ENCODE data around the gene APPL2.
"Not testable (repeated sequence)": the region's sequence is repeated elsewhere in the genome, so short reads cannot be mapped to it uniquely, and the experiment has no call there.

Gene APPL2

GRCh38 chr12:105257321-105257728, 21.4 kb upstream of the APPL2 start:
- in situ Hi-C loops (cut with MboI; ENCODE audit: low sequenced_read_pairs), result no loop called here

- in situ Hi-C loops (cut with MboI; ENCODE audit: low sequenced_read_pairs), result no loop called here
Observed at GRCh38 chr12:105256921-105257320, 20.9 kb upstream of the APPL2 start.

- in situ Hi-C loops (cut with MboI; ENCODE audit: low sequenced_read_pairs), result not testable (repeated sequence)
Observed at GRCh38 chr12:105256431-105256830, 20.5 kb upstream of the APPL2 start.

- in situ Hi-C loops (cut with MboI; ENCODE audit: low sequenced_read_pairs), result no loop called here
Observed at GRCh38 chr12:105256011-105256410, 20.0 kb upstream of the APPL2 start.

DNA sequence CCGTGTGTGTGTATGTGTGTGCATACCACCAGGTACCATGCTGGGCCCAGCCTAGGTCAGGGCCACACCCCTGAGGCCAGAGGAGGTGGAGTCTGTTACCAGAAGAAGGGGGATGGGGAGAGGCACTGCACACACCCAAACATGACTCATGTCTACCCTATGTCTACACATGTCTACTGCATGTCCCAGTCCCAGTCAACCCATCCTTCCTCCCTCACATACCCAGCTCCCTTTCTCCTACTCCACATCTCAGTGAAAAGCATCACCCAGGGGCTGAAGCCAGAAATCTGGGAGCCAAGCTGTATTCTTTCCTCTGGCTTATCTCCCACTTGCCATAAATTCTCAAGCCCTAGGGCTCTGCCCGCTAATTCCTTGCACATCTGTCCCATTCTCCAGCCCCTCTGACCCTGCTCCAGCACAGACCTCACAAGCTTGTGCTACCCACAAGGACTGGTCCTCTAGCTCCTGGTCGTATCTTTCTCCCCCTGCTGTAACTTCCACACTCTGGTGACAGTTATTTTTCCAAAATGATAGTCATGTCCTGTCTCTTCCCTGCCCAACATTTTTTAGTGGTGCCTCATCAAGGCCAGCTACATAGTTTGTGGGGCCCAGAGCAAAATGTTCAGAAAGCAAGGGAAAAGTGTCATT, 18.0 kb upstream of the APPL2 start:
- in situ Hi-C loops (cut with MboI; ENCODE audit: low sequenced_read_pairs), result no loop called here

GRCh38 chr12:105252901-105253300, 16.9 kb upstream of the APPL2 start:
- in situ Hi-C loops (cut with MboI; ENCODE audit: low sequenced_read_pairs), result no loop called here

GRCh38 chr12:105245776-105246427, 9.9 kb upstream of the APPL2 start:
- in situ Hi-C loops (cut with MboI; ENCODE audit: low sequenced_read_pairs), result not testable (repeated sequence)

DNA sequence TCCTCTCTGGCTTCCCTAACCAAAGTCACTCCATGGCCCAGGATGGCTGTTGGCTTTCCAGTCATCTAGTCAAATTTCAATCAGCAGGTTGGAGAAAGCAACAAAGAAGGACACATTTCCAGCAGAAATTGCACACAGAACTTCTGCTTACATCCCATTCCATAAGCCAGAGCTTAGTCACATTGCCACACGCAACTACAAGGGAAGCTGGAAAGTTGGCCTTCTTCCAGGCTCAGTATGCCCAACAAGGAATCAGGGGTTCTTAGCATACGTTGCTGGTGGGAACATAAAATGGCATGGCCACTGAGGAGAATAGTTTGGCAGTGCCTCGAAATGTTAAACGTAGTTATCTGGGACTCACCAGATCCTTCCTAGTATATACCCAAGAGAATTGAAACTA, 9.3 kb upstream of the APPL2 start:
- in situ Hi-C loops (cut with MboI; ENCODE audit: low sequenced_read_pairs), result no loop called here

- in situ Hi-C loops (cut with MboI; ENCODE audit: low sequenced_read_pairs), result no loop called here
Observed at GRCh38 chr12:105240228-105240627, 4.3 kb upstream of the APPL2 start.

GRCh38 chr12:105239304-105239703, 3.3 kb upstream of the APPL2 start:
- in situ Hi-C loops (cut with MboI; ENCODE audit: low sequenced_read_pairs), result no loop called here

GRCh38 chr12:105237666-105238065, 1.7 kb upstream of the APPL2 start:
- in situ Hi-C loops (cut with MboI; ENCODE audit: low sequenced_read_pairs), result no loop called here

- in situ Hi-C loops (cut with MboI; ENCODE audit: low sequenced_read_pairs), result no loop called here
Observed at GRCh38 chr12:105235281-105235731, 668 bp downstream of the APPL2 start.

- in situ Hi-C loops (cut with MboI; ENCODE audit: low sequenced_read_pairs), result no loop called here
Observed at GRCh38 chr12:105234197-105234596, 1.8 kb downstream of the APPL2 start.

- in situ Hi-C loops (cut with MboI; ENCODE audit: low sequenced_read_pairs), result no loop called here
Observed at GRCh38 chr12:105233041-105233905, 2.7 kb downstream of the APPL2 start.

GRCh38 chr12:105231396-105231795, 4.6 kb downstream of the APPL2 start:
- in situ Hi-C loops (cut with MboI; ENCODE audit: low sequenced_read_pairs), result no loop called here

- in situ Hi-C loops (cut with MboI; ENCODE audit: low sequenced_read_pairs), result no loop called here
Observed at GRCh38 chr12:105229371-105229770, 6.6 kb downstream of the APPL2 start.

DNA sequence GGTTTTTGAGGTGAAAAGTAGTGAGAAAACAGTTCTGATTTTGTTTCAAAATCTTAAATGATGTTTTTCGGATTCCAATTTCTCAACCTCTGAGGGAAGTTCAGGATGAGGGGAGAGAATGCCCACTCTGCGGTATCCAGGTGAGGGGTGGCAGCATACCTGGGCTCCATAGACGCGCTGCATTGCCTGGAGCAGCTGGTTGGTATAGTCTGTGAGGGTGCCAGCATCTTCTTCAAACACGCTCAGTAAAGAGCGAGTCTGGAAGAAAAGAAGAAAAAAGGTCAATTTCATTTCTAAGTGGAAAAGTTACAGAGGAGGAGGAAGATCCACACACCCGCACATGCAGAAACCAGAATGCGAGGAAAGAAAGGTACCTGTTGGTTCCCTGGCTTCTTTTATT, 7.0 kb downstream of the APPL2 start:
- in situ Hi-C loops (cut with MboI; ENCODE audit: low sequenced_read_pairs), result no loop called here

DNA sequence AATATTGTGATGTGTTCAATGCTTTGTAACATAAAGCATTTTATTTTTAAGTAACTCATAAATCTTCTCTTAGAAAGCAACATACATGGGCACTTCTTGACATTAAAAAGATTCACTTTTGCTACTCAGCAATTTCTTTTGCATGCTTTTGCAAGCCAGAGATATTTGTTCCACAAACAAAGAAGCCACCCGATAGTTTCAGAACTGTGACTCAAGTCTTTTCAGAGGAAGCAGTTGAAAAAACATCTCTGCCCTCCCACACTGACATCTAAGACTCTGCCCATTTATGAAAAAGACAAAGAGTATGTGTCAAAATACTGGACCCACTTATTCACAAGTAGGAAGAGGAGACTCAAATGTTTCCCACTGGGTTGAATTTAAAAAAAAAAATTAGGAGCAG, 7.5 kb downstream of the APPL2 start:
- in situ Hi-C loops (cut with MboI; ENCODE audit: low sequenced_read_pairs), result no loop called here

DNA sequence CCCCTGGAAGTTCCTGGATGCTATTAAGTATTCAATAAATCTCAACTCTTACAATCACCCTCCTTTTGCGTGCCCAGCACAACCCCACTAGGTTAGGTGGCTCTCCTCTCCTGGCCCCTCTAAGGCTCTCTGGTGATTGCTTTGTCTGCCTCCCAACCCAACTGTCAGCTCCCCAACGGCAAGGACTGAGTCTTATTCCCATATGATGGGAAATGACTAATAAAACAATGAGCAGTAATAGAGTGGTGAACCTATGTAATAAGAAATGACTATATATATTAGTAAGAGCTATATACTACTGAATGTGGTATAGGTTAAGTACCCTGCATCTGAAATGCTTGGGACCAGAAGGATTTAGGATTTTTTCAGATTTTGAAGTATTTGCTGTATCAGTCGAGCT, 8.1 kb downstream of the APPL2 start:
- in situ Hi-C loops (cut with MboI; ENCODE audit: low sequenced_read_pairs), result no loop called here

- in situ Hi-C loops (cut with MboI; ENCODE audit: low sequenced_read_pairs), result no loop called here
Observed at GRCh38 chr12:105226219-105226618, 9.8 kb downstream of the APPL2 start.

DNA sequence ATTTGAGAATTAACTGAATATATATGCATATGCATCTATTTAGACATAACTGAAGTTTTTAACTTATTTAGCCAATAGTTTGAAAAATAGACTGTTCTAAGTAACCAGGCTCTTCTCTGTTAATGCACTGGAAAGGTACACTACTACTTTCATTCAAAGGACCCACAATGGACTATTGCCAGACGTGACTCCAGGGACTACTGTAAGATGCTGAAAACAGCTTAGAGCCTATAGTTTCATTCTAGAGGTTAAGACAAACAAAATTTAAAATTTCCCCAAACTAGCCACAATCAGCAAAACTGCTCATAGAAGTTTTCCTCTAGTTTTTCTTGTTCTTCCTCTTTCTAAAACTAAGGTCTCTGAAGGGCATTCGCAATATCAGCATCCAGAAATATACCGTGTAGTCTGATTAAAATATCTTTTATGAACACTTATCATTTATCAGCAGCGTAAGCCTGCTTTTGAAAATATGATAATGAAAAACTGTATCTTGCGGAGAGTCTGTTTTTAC, 10.4 kb downstream of the APPL2 start:
- in situ Hi-C loops (cut with MboI; ENCODE audit: low sequenced_read_pairs), result no loop called here

- in situ Hi-C loops (cut with MboI; ENCODE audit: low sequenced_read_pairs), result no loop called here
Observed at GRCh38 chr12:105224399-105224798, 11.6 kb downstream of the APPL2 start.

Measured in hTERT RPE-1 (cell line).